NCI-H1436 treated with DMSO at 0.1 percent for 48 hours (cell line): ENCODE data around the gene VNN1.
"Not testable (repeated sequence)": the region's sequence is repeated elsewhere in the genome, so short reads cannot be mapped to it uniquely, and the experiment has no call there.

Experiments used
- DNase-seq: peaks from one replicate; lab custom pipeline; 2025; lab: John Stamatoyannopoulos, UW

VNN1 gene

DNA sequence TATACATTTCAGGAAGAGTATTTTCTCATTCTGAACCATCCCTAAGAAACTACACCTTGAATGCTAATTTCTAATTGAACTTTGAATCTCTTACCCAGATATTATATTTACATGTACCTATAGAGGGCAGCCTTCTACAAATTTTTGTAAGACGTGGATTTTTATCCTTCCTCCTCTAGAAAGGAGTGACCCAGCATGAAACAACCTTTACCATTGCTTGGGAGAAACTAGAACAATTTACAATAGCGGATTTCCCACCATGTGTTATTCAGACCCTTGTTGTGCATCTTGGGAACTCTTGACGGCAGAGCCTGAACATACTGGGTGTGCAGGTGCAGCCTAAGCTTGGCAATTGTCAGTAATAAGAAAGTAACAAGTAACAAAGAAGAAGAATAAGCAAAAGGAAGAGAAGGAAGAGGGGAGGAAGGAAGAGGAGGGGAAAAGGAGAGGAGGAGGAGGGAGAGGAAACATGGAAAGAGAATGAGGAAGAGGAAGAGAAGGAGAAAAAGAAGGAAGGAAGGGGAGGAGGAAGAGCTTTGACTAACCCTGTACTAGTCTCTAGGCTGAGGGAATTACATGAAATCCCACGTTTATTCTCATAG, 44.1 kb downstream of the VNN1 start:
- no peak for DNase-seq

GRCh38 chr6:132666118-132666517, 47.7 kb downstream of the VNN1 start:
- DNase-seq = no peak

DNA sequence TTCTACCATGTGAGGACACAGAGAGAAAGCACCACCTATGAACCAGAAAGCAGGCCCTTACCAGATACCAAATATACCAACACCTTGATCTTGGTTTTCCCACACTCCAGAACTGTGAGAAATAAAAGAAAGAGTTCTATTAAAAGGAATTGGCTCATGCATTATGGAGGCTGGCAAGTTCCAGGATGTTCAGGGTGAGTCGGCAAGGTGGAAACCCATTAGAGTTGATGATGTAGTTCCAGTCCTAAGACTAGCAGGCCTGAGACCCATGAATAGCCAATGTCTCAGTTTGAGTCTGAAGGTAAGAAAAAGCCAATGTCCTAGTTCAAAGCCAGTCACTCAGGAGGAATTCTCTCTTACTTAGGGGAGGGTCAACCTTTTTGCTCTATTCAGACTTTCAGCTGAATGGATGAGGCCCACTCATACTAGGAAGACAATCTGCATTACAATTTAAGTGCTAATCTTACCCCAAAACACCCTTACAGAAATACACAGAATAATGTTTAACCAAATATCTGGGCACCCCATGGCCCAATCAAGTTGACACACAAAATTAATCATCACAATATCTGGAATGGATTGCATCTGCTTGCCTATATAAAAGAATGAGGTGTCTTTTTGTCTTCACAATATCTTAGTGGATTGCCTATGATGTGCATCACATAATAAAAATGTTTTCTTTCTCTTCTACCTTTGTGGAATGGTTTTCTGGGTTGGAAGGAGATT, 49.4 kb downstream of the VNN1 start:
- DNase-seq = no peak

DNA sequence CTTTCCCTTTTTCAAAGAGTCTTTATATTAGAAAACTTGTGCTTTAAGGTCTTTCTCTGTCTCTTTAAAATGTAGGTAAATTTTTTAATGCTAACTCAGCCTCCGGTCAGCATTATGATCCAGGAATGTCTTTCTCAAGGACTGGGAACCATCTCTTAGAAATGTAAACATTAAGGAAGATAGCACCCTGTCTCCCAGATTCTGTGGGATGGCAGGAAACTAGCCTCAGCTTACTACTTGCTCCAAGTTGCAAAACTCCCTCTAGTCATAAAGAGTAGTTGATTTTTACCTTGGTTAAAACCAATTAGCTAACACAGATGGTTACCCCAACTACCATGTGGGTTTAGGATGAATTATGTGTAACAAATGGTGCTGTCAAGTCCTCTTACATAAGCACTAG, 50.2 kb downstream of the VNN1 start:
- DNase-seq = no peak

GRCh38 chr6:132661906-132662305, 51.9 kb downstream of the VNN1 start:
- no peak for DNase-seq

DNA sequence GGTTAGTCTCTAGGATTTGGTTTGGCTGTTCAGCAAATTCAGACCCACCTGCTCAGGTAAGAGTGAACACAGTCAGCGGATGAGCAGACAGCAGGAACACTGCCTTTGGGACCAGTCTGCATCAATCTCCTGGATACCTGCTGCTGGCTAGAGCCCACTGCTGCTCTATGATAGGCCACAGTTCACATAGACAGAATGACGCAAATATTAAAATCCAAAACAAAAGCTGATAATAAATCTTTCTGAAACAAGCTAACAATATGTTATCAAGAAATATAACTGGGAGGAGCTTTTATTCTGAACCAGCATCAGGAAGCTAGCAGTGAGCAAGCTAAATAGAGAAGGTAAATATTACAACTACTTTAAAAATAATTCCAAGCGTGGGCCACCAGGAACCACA, 54.8 kb downstream of the VNN1 start, which contains the start of gene TAAR1:
Gene TAAR1 (minus strand): TSS at position 101 of the 400 bp plus-strand sequence. CDS start 13,179 bp downstream, outside the sequence.
- peak; percentile 27 for DNase-seq

- DNase-seq = no peak
These were observed 62.8 kb downstream of the VNN1 start for GRCh38 chr6:132651062-132651461.

DNA sequence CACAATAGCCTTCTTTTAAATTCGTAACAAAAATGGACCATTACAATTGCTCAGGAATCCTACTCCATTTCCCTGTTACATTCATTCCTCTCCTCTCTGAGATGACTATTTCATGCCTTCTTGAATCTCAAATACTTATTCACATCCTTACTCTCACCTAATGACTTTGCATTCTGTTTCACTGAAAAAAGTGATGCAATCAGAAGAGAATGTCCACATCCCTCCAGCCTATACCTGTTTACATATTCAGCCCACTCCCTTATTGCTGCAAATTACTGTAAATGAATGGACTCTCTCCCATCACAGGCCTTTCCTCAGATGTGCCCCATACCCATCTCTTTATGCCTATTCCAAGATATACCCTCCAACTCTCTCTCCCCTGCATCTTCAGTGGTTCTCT, 63.4 kb downstream of the VNN1 start:
- DNase-seq = no peak

DNA sequence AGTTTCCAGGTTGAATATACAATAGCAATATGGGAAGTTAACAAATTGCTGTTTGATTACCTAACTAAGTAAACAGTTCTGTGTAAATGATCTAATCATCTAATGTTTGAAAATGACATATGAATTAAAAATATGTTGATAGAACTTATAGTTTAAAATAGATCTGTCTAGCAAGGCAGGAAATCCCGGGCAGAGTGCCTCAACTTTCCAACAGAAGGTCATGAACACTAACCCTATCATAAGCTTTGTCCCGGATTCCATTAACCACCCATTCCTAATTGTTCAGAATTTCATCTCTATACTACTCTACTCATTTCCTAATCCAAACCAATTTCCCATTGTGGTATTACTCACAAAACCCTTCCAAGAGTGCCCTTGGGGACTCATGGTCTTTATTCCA, 65.0 kb downstream of the VNN1 start:
- DNase-seq = no peak

GRCh38 chr6:132648356-132648755, 65.5 kb downstream of the VNN1 start:
- no peak for DNase-seq

DNA sequence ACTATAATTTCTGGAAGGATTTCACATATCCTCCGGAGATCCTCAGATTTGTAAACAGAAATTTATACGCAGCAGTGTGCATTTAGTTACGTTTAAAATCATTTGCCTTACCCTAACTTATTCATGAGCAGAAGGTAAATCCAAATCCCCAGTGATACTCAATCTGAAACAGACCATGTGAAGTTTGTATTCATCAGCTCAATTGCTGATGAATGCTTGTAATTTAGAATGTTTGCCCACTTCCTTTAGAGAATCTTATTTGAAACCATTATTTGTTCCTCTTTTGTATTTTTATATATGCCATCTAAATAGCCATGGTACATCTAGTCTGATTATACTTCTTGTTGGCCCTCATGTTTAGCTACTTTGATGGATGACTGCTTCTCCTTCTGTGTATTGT, 70.3 kb downstream of the VNN1 start:
- DNase-seq = peak; percentile 11

GRCh38 chr6:132637135-132637534, 76.7 kb downstream of the VNN1 start:
- DNase-seq = not testable (repeated sequence)

DNA sequence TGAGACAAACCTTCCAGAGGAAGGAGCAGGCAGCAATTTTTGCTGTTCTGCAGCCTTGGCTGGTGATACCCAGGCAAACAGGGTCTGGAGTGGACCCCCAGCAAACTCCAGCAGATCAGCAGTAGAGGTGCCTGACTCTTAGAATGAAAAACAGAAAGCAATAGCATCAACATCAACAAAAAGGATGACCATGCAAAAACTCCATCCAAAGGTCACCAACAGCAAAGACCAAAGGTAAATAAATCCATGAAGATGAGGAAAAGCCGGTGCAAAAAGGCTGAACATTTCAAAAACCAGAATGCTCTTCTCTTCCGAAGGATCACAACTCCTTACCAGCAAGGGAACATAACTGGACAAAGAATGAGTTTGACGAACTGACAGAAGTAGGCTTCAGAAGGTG, 77.9 kb downstream of the VNN1 start:
- DNase-seq = not testable (repeated sequence)

- not testable (repeated sequence) for DNase-seq
These were observed 78.6 kb downstream of the VNN1 start for GRCh38 chr6:132635288-132635687.

- no peak for DNase-seq
These were observed 79.1 kb downstream of the VNN1 start for GRCh38 chr6:132634796-132635195.

DNA sequence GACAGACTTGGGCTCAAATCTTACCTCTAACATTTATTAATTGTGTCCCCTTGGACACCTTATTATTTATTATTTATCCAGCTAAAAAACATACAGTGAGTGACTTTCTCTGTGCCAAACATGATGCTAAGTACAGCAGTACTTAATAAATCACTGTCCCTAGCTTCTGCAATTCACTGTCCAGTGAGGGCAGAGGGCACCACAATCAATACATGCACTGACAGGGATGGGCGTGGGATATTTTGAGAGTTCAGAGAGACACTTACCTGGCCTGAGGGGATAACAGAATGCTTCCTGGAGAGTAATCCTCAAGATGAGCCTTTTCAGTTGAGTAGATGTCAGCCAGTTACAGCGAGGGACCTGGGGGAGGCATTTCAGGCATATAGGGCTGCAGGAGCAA, 80.5 kb downstream of the VNN1 start:
- DNase-seq = no peak
